Endothelial cell of umbilical vein (primary cell): ENCODE measurements around the gene SUGCT. TPM values are rescaled to one million over a fixed set of nuclear protein-coding genes. Genes with fewer than 3 reads are reported as not detected.

Source experiments
- BruUV-seq: library from RNA; stranded (reverse); fragments of 400-500 nt; replicated peaks from 2 replicates; lab custom pipeline; 2021; lab: Mats Ljungman, UMichigan
- CTCF ChIA-PET: fragments of 300-600, 350-600 bp; sonication (Branson Sonifier 250); formaldehyde crosslinking; loops from one replicate; lab custom pipeline; 2021; ENCODE audit warnings: antibody characterized with exemption, inconsistent platforms; lab: Charles Lee
- POLR2A ChIA-PET: fragments of 300-600, 350-600 bp; sonication (Branson Sonifier 250); formaldehyde crosslinking; loops from one replicate; lab custom pipeline; 2021; ENCODE audit warnings: antibody characterized with exemption, inconsistent platforms; lab: Charles Lee
- DNase-seq: peaks from one replicate; pipeline ENCODE4 v3.0.0-alpha.2; 2011; ENCODE audit warnings: low read depth, low spot score
- FAIRE-seq: peaks from 2 replicates; lab custom pipeline; 2011; peaks lifted over from hg19 to GRCh38; lab: Jason Lieb, UNC
- H2AFZ ChIP-seq: 2 replicates; pipeline ENCODE4 v1.6.0; 2012; ENCODE audit warnings: low read depth, low read length, control low read depth, inconsistent platforms
- H3K27ac ChIP-seq: 2 replicates; pipeline ENCODE4 v1.5.1; 2011; ENCODE audit warnings: low read depth, mild to moderate bottlenecking, control low read depth, low read length, moderate library complexity; ENCODE audit not compliant: insufficient read depth
- H3K27me3 ChIP-seq, 2 experiments: 2 replicates each; pipeline versions ENCODE4 v1.6.0 to v1.6.1; 2011; ENCODE audit warnings: low read length in 2 of 2, mixed read lengths in 1 of 2; ENCODE audit not compliant: control insufficient read depth in 2 of 2, insufficient read depth in 2 of 2
- H3K36me3 ChIP-seq, 2 experiments: 2 replicates in 1 of 2; 3 replicates in 1 of 2; pipeline ENCODE4 v1.5.1; 2011; ENCODE audit warnings: low read length in 2 of 2, mild to moderate bottlenecking in 1 of 2, moderate library complexity in 1 of 2; ENCODE audit not compliant: control insufficient read depth in 2 of 2, insufficient read depth in 2 of 2; ENCODE audit errors: extremely low read depth in 1 of 2
- H3K4me1 ChIP-seq: 3 replicates; pipeline ENCODE4 v1.5.1; 2011; ENCODE audit warnings: mild to moderate bottlenecking, low read length; ENCODE audit not compliant: control insufficient read depth, insufficient read depth; ENCODE audit errors: extremely low read depth
- H3K4me2 ChIP-seq: 2 replicates; pipeline ENCODE4 v1.6.1; 2011; ENCODE audit warnings: low read length, control low read depth, mixed read lengths; ENCODE audit not compliant: insufficient read depth
- H3K4me3 ChIP-seq, 3 experiments: fragments of 200-600 bp in 1 of 3; sonication (generic), shearing (Covaris generic) in 1 of 3; replicated peaks in 1 of 3; 2 replicates each; pipeline ENCODE4 v1.5.1; 2011 to 2016; ENCODE audit warnings: control low read depth in 3 of 3, low read length in 3 of 3, mild to moderate bottlenecking in 2 of 3, inconsistent platforms in 1 of 3, low read depth in 1 of 3, moderate library complexity in 1 of 3; ENCODE audit not compliant: insufficient read depth in 1 of 3
- H3K79me2 ChIP-seq: 2 replicates; pipeline ENCODE4 v1.6.0; 2012; ENCODE audit warnings: low read length, inconsistent platforms; ENCODE audit not compliant: control insufficient read depth, insufficient read depth
- H3K9ac ChIP-seq: replicated peaks from 2 replicates; pipeline ENCODE3; 2011; ENCODE audit warnings: low read length, control low read depth; ENCODE audit not compliant: insufficient read depth; ENCODE audit errors: extremely low read depth
- H3K9me1 ChIP-seq: replicated peaks from 3 replicates; pipeline ENCODE4 v1.6.0; 2011; ENCODE audit warnings: mild to moderate bottlenecking, low read length; ENCODE audit not compliant: control insufficient read depth, insufficient read depth; ENCODE audit errors: extremely low read depth
- H3K9me3 ChIP-seq: replicated peaks from 2 replicates; pipeline ENCODE4 v1.5.1; 2012; ENCODE audit warnings: low read length, inconsistent platforms; ENCODE audit not compliant: control insufficient read depth, insufficient read depth
- H4K20me1 ChIP-seq: replicated peaks from 2 replicates; pipeline ENCODE3; 2011; ENCODE audit warnings: mild to moderate bottlenecking, low read length; ENCODE audit not compliant: control insufficient read depth, insufficient read depth; ENCODE audit errors: extremely low read depth
- CTCF ChIP-seq, 2 donors: IDR thresholded peaks; 1 replicate in 1 of 2; 2 replicates in 1 of 2; pipeline ENCODE4 v1.5.1; 2011; ENCODE audit warnings: low read length in 2 of 2, mild to moderate bottlenecking in 2 of 2, moderate library complexity in 2 of 2, control low read depth in 1 of 2, inconsistent platforms in 1 of 2, low read depth in 1 of 2; ENCODE audit not compliant: insufficient read depth in 1 of 2; ENCODE audit errors: extremely low read depth in 1 of 2
- EZH2 ChIP-seq: IDR thresholded peaks from 2 replicates; pipeline ENCODE4 v1.6.1; 2012; ENCODE audit warnings: borderline replicate concordance, low read depth, mild to moderate bottlenecking, moderate library complexity, low read length, inconsistent platforms; ENCODE audit not compliant: severe bottlenecking
- FOS ChIP-seq: IDR thresholded peaks from 2 replicates; pipeline ENCODE4 v1.6.1; 2011; ENCODE audit warnings: mild to moderate bottlenecking, low read length, moderate library complexity, borderline replicate concordance; ENCODE audit not compliant: insufficient read depth
- GATA2 ChIP-seq: IDR thresholded peaks from 2 replicates; pipeline ENCODE4 v1.7.0; 2011; ENCODE audit warnings: low read depth, mild to moderate bottlenecking, moderate library complexity, mixed read lengths, low read length; ENCODE audit not compliant: insufficient read length, insufficient read depth
- JUN ChIP-seq: IDR thresholded peaks from 2 replicates; pipeline ENCODE4 v1.6.1; 2011; ENCODE audit warnings: borderline replicate concordance, low read depth; ENCODE audit not compliant: insufficient read length, insufficient read depth
- MAX ChIP-seq: IDR thresholded peaks from 2 replicates; pipeline ENCODE4 v1.6.1; 2011; ENCODE audit not compliant: insufficient read depth, insufficient read length
- MYC ChIP-seq: IDR thresholded peaks from one replicate; pipeline ENCODE4 v1.6.1; 2011; ENCODE audit warnings: mild to moderate bottlenecking, low read depth, low read length
- POLR2A ChIP-seq: IDR thresholded peaks from 2 replicates; pipeline ENCODE4 v1.6.1; 2012; ENCODE audit warnings: low read depth, mild to moderate bottlenecking, control low read depth, low read length
- POLR2AphosphoS5 ChIP-seq: IDR thresholded peaks from 2 replicates; pipeline ENCODE4 v1.6.1; 2012; ENCODE audit warnings: low read depth, mild to moderate bottlenecking, control low read depth, low read length, moderate library complexity; ENCODE audit not compliant: insufficient read depth
- dilution Hi-C: fragments of 300-500 bp; cut with MboI; formaldehyde crosslinking; loops from one replicate; pipeline ENCODE4 v1.15.0; 2019; ENCODE audit warnings: low sequenced_read_pairs; ENCODE audit not compliant: extremely low pct_ligation_motif_present
- intact Hi-C: fragments of 100-400 bp; cut with micrococcal nuclease; formaldehyde crosslinking; loops from one replicate; pipeline ENCODE4 v1.10.0; 2022
- polyA plus RNA-seq, 4 experiments: library from polyadenylated mRNA; depleted of rRNA in 3 of 4; stranded (reverse) in 3 of 4; unstranded in 1 of 4; fragments of >200 nt; gene quantifications; 2 replicates each; pipeline versions ENCODE4 v1.2.1 to v1.2.3, GENCODE V29; 2011 to 2012; ENCODE audit warnings: missing spikeins in 1 of 4
- total RNA-seq: library from RNA; stranded (reverse); gene quantifications from 2 replicates; pipeline ENCODE4 v1.2.3, GENCODE V29; 2021

SUGCT gene
- total and polyA plus RNA-seq, 2 donors (not counting 3 experiments of a cell fraction or from before 2014, with no cell fraction given) = 1.2 to 1.4 TPM

DNA sequence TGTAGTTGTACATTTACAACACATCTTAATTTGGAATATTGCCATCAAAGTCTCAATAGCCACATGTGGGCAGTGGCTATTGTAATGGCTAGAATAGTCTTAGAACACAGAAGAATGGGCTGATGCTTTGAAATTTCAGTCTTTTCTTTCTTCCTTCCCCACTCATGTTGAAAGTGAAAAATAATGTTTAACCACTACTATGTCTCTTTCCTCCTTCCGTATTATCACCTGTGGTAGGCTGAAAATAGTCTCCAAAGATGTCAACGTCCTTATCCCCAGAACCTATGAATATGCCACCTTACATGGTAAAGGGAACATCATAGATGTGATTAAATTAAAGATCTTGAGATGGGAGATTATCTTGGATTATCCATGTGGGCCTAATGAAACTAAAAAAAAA, 154.0 kb downstream of the SUGCT start:
- H4K20me1 ChIP-seq = no peaks in the 10 kb centered on the region
- TF ChIP-seq GATA2 (no peak), FOS (no peak), CTCF (IDR thresholded peaks at IDR 0.05; ENCODE audit: extremely low read depth in 1 of 2, insufficient read depth in 1 of 2, low read depth in 1 of 2, low read length in 2 of 2) (no peak), MYC (no peak), JUN (no peak), POLR2A (no peak), POLR2AphosphoS5 (no peak), EZH2 (no peak), MAX (no peak)
- no peak overlapping the region for H3K4me3 ChIP-seq
- ChIA-PET CTCF (no interaction called here), POLR2A (no interaction called here)
- no peaks in the 10 kb centered on the region for H3K4me1 ChIP-seq
- no peak overlapping the region for H3K4me2 ChIP-seq
- no peaks in the 10 kb centered on the region for H3K36me3 ChIP-seq
- no peak overlapping the region for H2AFZ ChIP-seq
- FAIRE-seq (no peak), DNase-seq (no peak)
- H3K9me3 ChIP-seq = no peaks in the 10 kb centered on the region
- no peaks in the 10 kb centered on the region for H3K79me2 ChIP-seq
- no peak overlapping the region for H3K9ac ChIP-seq
- H3K27ac ChIP-seq = no peak overlapping the region
- no peaks in the 10 kb centered on the region for H3K27me3 ChIP-seq
- intact Hi-C loops = no loop called here
- BruUV-seq = no TSS peak
- dilution Hi-C loops = no loop called here
- no peaks in the 10 kb centered on the region for H3K9me1 ChIP-seq
